Fibroblast of lung (primary cell): ENCODE measurements around the gene GMPS.

Experiments
- CTCF ChIP-seq, 2 donors: IDR thresholded peaks in 1 of 2; conservative IDR thresholded peaks in 1 of 2; 1 replicate in 1 of 2; 2 replicates in 1 of 2; pipeline ENCODE4 v1.5.1; 2011 to 2012; ENCODE audit warnings: low read length in 2 of 2, control low read depth in 1 of 2, inconsistent platforms in 1 of 2, low read depth in 1 of 2, mild to moderate bottlenecking in 1 of 2
- EZH2 ChIP-seq: IDR thresholded peaks from 2 replicates; pipeline ENCODE4 v1.5.1; 2012; ENCODE audit warnings: low read length, control low read depth, mild to moderate bottlenecking; ENCODE audit errors: missing control alignments

GRCh38 chr3:155946178-155946577 lies 75.7 kb downstream of the GMPS start:
- no peak for TF ChIP-seq CTCF (conservative IDR thresholded peaks at IDR 0.05 in 1 of 2, IDR thresholded peaks at IDR 0.05 in 1 of 2; ENCODE audit: low read depth in 1 of 2, low read length in 2 of 2)
- TF ChIP-seq EZH2, result no peak
